ENCODE measurements around the gene SEC23B. TPM values are rescaled to one million over a fixed set of nuclear protein-coding genes. Genes with fewer than 3 reads are reported as not detected.

SEC23B gene
- total RNA-seq, 4 donors from 2014 or later, result 32.5 to 43.9 (median 41.3) TPM

DNA sequence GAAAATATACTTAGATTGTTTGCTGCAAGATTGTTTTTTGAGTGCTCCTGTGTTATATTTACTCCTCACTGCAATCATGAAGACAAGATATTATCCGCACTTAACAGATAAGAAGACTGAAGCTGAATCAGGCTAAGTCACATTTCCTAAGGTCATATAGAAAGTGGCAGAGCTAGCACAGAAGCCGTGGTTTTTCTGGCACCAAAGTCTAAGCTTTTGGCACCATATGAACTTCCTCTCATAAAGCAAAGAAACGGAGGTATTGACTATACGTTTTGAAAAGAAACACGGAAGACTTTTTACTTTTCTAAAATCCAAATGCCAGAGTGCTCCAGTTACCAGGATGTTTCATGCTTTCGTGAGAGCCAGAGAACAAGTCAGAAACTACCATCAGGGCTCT, 70.8 kb downstream of the SEC23B start:
- H3K4me3 ChIP-seq (ENCODE audit: low read depth, poor library complexity, severe bottlenecking), result no peak overlapping the region
- TF ChIP-seq POLR2A (IDR thresholded peaks at IDR 0.05) (no peak), CTCF (IDR thresholded peaks at IDR 0.05) (no peak)
- WGBS, 2 donors, result 60 to 78% methylated on average over 6 of the region's 6 CpGs
- no peak for DNase-seq (ENCODE audit: low spot score in 2 of 2)
- intact Hi-C loops (cut with DNase I; ENCODE audit: low total_unique reads), result no loop called here

- no peak overlapping the region for H3K4me3 ChIP-seq (ENCODE audit: low read depth, poor library complexity, severe bottlenecking)
- 90 to 93% methylated on average over 4 of the region's 4 CpGs for WGBS, 2 donors
- intact Hi-C loops (cut with DNase I; ENCODE audit: low total_unique reads), result no loop called here
- TF ChIP-seq POLR2A (IDR thresholded peaks at IDR 0.05), result no peak
- no peak for TF ChIP-seq CTCF (IDR thresholded peaks at IDR 0.05)
- DNase-seq (ENCODE audit: low spot score in 2 of 2), result no peak
Observed at GRCh38 chr20:18580012-18580411, 72.3 kb downstream of the SEC23B start.

- TF ChIP-seq CTCF (IDR thresholded peaks at IDR 0.05) (no peak), POLR2A (IDR thresholded peaks at IDR 0.05) (no peak)
- intact Hi-C loops (cut with DNase I; ENCODE audit: low total_unique reads), result no loop called here
- WGBS, 2 donors, result 85 to 86% methylated on average over 2 of the region's 2 CpGs
- DNase-seq (ENCODE audit: low spot score in 2 of 2), result no peak
- H3K4me3 ChIP-seq (ENCODE audit: low read depth, poor library complexity, severe bottlenecking), result no peak overlapping the region
Observed at GRCh38 chr20:18585134-18585533, 77.4 kb downstream of the SEC23B start.

DNA sequence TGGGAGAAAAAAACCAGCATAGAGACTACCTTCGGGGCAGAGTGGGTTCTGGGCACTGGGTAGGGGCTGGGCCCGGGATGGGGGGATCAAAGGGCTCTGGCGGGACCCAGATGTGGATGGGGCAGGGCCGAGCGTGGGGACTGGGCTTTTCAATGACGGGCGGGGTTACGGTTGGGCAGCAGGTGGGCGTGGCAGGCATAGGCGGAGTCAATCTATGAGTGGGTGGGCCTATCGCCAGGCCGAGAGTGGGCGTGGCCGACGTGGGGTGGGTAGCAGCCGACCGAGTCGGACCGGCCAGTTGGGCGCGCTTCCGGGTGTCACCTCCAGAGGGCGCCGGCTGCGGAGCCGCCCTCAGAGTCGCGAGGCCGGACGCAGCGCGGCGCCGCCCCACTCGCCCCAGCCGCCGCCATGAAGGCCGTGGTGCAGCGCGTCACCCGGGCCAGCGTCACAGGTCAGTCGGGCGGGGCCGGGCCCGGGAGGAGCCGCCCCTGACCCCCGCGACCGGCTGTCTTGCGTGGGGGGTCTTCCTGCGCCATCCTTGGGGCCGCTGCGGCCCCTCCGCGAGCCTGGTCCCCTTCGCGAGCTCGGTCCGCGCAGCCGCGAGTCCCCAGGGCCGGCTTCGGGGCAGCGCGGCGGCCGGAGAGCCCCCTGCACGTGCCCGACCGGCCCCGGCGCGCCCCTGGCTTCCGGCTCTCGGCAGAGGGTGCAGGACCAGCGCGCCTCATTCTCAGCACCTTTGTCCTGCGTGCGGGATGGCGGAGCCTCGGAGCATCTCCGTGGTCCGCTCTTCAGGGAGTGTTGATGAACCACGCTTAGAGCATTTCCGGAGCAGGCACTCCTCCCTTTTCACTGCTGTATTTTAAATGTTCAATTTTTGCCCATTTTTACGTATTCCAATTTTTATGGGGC, 80.2 kb downstream of the SEC23B start, which contains the start of gene DTD1:
Gene DTD1 (plus strand): TSS at position 390 of the 909 bp plus-strand sequence. CDS start 19 bp downstream, at position 409.
- peak within 1 kb of the TSS; percentile 87 for H3K4me3 ChIP-seq (ENCODE audit: low read depth, poor library complexity, severe bottlenecking)
- peak; percentile 88 to 98 for DNase-seq (ENCODE audit: low spot score in 2 of 2)

DNA sequence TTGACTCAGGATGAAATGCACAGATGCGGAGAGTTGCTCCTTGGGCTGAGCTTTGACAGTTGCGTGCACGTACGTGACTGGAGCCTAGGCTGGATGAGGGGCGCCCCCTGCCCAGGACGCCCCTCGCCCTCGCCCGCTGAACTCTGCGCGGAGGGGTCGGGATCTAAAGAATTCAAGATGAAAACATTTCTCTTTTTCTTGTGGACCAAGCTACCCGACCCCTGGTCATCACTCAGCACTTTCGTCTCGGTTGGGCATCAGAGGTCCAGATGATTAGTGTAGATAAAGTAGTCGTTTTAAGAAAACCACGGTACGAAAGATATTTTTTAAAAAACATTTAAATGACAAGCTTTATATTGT, 80.8 kb downstream of the SEC23B start:
- no peak for DNase-seq (ENCODE audit: low spot score in 2 of 2)
- intact Hi-C loops (cut with DNase I; ENCODE audit: low total_unique reads), result no loop called here
- TF ChIP-seq POLR2A (IDR thresholded peaks at IDR 0.05), result no peak
- no peak for TF ChIP-seq CTCF (IDR thresholded peaks at IDR 0.05)
- H3K4me3 ChIP-seq (ENCODE audit: low read depth, poor library complexity, severe bottlenecking), result peak overlapping the region; percentile 87
- WGBS, 2 donors, result 10 to 17% methylated on average over 18 of the region's 18 CpGs

More for the DNA sequence above, 80.2 kb downstream of the SEC23B start, which contains the start of gene DTD1:
- WGBS, 2 donors, result 0% methylated on average over 26 to 41 of the region's 88 CpGs
- TF ChIP-seq POLR2A (IDR thresholded peaks at IDR 0.05) (no peak), CTCF (IDR thresholded peaks at IDR 0.05) (no peak)
- intact Hi-C loops (cut with DNase I; ENCODE audit: low total_unique reads), result no loop called here

Data from lower leg skin (tissue), 4 donors.